Peyer's patch (tissue), 4 donors: Measurements from ENCODE around the gene DPEP1.

Experiments
- POLR2A ChIP-seq, 2 donors: fragments of 450-650 bp; IDR thresholded peaks; one replicate each; pipeline ENCODE4 v1.5.1; 2017; ENCODE audit warnings: antibody characterized with exemption in 2 of 2, mild to moderate bottlenecking in 2 of 2, moderate library complexity in 2 of 2
- TF ChIP-seq, protein P1 (sequence below), 6 experiments: fragments of 450-650 bp in 4 of 6; fragments of 200-600 bp in 2 of 6; sonication (generic) in 1 of 6; IDR thresholded peaks; one replicate each; pipeline ENCODE4 v1.5.1; 2017 to 2019; ENCODE audit warnings: antibody characterized with exemption in 6 of 6, mild to moderate bottlenecking in 3 of 6, moderate library complexity in 1 of 6

DNA sequence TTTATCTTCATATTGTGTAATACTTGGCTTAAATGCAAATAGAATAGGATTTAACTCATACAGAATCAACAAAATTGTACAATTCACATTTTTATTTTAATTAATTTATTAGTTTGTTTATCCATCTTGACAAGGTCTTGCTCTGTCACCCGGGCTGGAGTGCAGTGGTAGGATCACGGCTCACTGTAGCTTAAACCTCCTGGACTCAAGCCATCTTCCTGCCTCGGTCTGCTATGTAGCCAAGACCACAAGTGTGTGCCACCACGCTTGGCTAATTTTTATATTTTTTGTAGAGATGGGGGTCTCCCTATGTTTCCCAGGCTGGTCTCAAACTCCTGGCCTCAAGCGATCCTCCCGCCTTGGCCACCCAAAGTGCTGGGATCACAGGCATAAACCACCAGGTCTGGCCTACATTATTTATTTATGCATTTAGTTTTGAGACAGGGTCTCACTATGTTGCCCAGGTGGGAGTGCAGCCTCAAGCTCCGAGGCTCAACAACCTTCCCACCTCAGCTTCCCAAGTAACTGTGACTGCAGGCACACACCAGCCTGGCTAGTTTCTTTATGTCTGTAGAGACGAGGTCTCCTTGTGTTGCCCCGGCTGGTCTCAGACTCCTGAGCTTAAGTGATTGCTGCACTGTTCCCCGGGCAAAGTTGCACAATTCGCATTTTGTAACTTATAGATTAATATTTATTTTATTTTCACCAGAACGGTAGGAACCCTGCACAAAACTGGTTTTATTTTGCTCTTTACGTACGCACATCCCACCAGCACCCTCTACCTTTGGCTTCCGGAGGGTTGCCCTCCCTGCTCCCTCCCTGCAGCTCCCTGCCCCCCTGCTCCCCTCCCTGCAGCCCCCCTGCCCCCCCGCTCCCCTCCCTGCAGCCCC is 4.9 kb downstream of the DPEP1 start:
- TF ChIP-seq, protein P1, sequence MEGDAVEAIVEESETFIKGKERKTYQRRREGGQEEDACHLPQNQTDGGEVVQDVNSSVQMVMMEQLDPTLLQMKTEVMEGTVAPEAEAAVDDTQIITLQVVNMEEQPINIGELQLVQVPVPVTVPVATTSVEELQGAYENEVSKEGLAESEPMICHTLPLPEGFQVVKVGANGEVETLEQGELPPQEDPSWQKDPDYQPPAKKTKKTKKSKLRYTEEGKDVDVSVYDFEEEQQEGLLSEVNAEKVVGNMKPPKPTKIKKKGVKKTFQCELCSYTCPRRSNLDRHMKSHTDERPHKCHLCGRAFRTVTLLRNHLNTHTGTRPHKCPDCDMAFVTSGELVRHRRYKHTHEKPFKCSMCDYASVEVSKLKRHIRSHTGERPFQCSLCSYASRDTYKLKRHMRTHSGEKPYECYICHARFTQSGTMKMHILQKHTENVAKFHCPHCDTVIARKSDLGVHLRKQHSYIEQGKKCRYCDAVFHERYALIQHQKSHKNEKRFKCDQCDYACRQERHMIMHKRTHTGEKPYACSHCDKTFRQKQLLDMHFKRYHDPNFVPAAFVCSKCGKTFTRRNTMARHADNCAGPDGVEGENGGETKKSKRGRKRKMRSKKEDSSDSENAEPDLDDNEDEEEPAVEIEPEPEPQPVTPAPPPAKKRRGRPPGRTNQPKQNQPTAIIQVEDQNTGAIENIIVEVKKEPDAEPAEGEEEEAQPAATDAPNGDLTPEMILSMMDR (IDR thresholded peaks at IDR 0.05): no peak
- TF ChIP-seq POLR2A (IDR thresholded peaks at IDR 0.05): no peak
